ENCODE results near the gene IGF1R. TPM values are rescaled to one million over a fixed set of nuclear protein-coding genes. Genes with fewer than 3 reads are reported as not detected.

The IGF1R gene
- 55.7 and 61.2 TPM in 2 replicates for total RNA-seq (2014; rRNA removed; shearing (Covaris generic))

GRCh38 chr15:98647774-98648653 lies at the start of gene IGF1R:
Gene IGF1R, plus strand, starts transcription at chr15:98648539. Its CDS starts 1,043 bp downstream, at chr15:98649582.

Small RNAs within 50 kb of the gene (small RNA-seq; reads per million reads assigned to genes)
- gene MIR4714, result not detected
